Caco-2 (cell line): ENCODE measurements around the gene SLPI. TPM values are rescaled to one million over a fixed set of nuclear protein-coding genes. Genes with fewer than 3 reads are reported as not detected.

Source experiments
- BruUV-seq: library from RNA; stranded (reverse); fragments of 400-500 nt; replicated peaks from 2 replicates; lab custom pipeline; 2021; lab: Mats Ljungman, UMichigan
- CTCF ChIA-PET: fragments of 300-600 bp; sonication (Branson Sonifier 250); formaldehyde crosslinking; loops from one replicate; lab custom pipeline; 2022; ENCODE audit warnings: antibody characterized with exemption; lab: Charles Lee
- POLR2A ChIA-PET: fragments of 300-600 bp; sonication (Branson Sonifier 250); formaldehyde crosslinking; loops from one replicate; lab custom pipeline; 2022; ENCODE audit warnings: antibody characterized with exemption; lab: Charles Lee
- DNase-seq, 2 experiments: peaks; one replicate each; pipeline versions ENCODE4 v3.0.0 to v3.0.0-alpha.2; 2020 to 2022
- H3K27me3 ChIP-seq: replicated peaks from 2 replicates; pipeline ENCODE4 v1.6.0; 2011; ENCODE audit warnings: low read length; ENCODE audit not compliant: control insufficient read depth, insufficient read depth
- H3K36me3 ChIP-seq: 2 replicates; pipeline ENCODE4 v1.5.1; 2011; ENCODE audit warnings: low read length; ENCODE audit not compliant: control insufficient read depth, insufficient read depth
- H3K4me1 ChIP-seq: fragments of 250-450 bp; sonication (Bioruptor Pico); 2 replicates; pipeline ENCODE4 v1.5.1; 2020; ENCODE audit warnings: mild to moderate bottlenecking
- H3K4me3 ChIP-seq: 2 replicates; pipeline ENCODE4 v1.5.1; 2011; ENCODE audit warnings: low read depth, mild to moderate bottlenecking, control low read depth, low read length
- H3K9me3 ChIP-seq: fragments of 250-450 bp; sonication (Bioruptor Pico); 2 replicates; pipeline ENCODE4 v1.5.1; 2020; ENCODE audit warnings: mild to moderate bottlenecking, moderate library complexity
- H3K27ac Mint-ChIP-seq: one replicate; pipeline ENCODE4 v1.8.0; 2022; ENCODE audit warnings: mixed read lengths; ENCODE audit not compliant: unreplicated experiment
- H3K27me3 Mint-ChIP-seq: one replicate; pipeline ENCODE4 v1.8.0; 2022; ENCODE audit warnings: mixed read lengths; ENCODE audit not compliant: insufficient read depth, unreplicated experiment
- H3K36me3 Mint-ChIP-seq: one replicate; pipeline ENCODE4 v1.8.0; 2022; ENCODE audit warnings: mild to moderate bottlenecking, mixed read lengths; ENCODE audit not compliant: insufficient read depth, unreplicated experiment
- H3K4me1 Mint-ChIP-seq: one replicate; pipeline ENCODE4 v1.8.0; 2022; ENCODE audit warnings: low read depth, mixed read lengths; ENCODE audit not compliant: unreplicated experiment
- H3K4me3 Mint-ChIP-seq: one replicate; pipeline ENCODE4 v1.8.0; 2022; ENCODE audit warnings: mild to moderate bottlenecking, moderate library complexity, mixed read lengths; ENCODE audit not compliant: unreplicated experiment
- H3K9me3 Mint-ChIP-seq: one replicate; pipeline ENCODE4 v1.8.0; 2022; ENCODE audit warnings: mixed read lengths; ENCODE audit not compliant: unreplicated experiment
- intact Hi-C: fragments of 100-400 bp; cut with micrococcal nuclease; formaldehyde crosslinking; loops from one replicate; pipeline ENCODE4 v1.10.0; 2022; ENCODE audit not compliant: unreplicated experiment
- total RNA-seq: library from RNA; stranded (reverse); gene quantifications from 2 replicates; pipeline ENCODE4 v1.2.3, GENCODE V29; 2022
- TF ChIP-seq, protein P1 (sequence below), 2 experiments: fragments of 200-600 bp in 1 of 2; IDR thresholded peaks; 1 replicate in 1 of 2; 2 replicates in 1 of 2; pipeline versions ENCODE4 v1.5.1 to v1.8.0; 2011 to 2022; ENCODE audit warnings: antibody characterized with exemption in 1 of 2, control low read depth in 1 of 2, inconsistent platforms in 1 of 2, low read depth in 1 of 2, low read length in 1 of 2, mild to moderate bottlenecking in 1 of 2, moderate library complexity in 1 of 2; ENCODE audit not compliant: insufficient read depth in 1 of 2, severe bottlenecking in 1 of 2, unreplicated experiment in 1 of 2

SLPI gene
- total RNA-seq, 1 experiment from 2014 or later: 3.0 TPM

DNA sequence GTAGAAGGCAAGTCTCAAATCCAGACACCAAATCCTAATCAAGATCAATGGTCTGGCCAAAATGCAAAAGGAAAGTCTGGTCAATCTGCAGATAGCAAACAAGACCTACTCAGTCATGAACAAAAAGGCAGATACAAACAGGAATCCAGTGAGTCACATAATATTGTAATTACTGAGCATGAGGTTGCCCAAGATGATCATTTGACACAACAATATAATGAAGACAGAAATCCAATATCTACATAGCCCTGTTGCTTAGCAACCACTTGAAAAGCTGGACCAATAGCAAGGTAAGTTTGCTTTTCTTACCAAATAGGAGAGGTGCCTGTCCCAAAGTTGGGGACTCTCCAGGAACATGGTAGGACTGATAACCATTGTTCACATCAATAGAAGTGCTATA lies 31.2 kb downstream of the SLPI start:
- H3K4me3 ChIP-seq: no peak overlapping the region
- BruUV-seq: no TSS peak
- intact Hi-C loops: no loop called here
- ChIA-PET CTCF (no interaction called here), POLR2A (no interaction called here)
- Mint-ChIP-seq H3K4me1 (no peaks in the 10 kb centered on the region), H3K36me3 (no peaks in the 10 kb centered on the region), H3K4me3 (no peak overlapping the region), H3K27me3 (peaks cover 28% of the 10 kb centered on the region), H3K27ac (no peak overlapping the region), H3K9me3 (no peaks in the 10 kb centered on the region)
- no peaks in the 10 kb centered on the region for H3K36me3 ChIP-seq
- no peak for DNase-seq
- H3K27me3 ChIP-seq: no peaks in the 10 kb centered on the region; the same call in 1 of the 2 replicates
- H3K4me1 ChIP-seq: 0 out of 2 replicates have a peak, but pooled peaks cover 6% of the 10 kb centered on the region
- no peaks in the 10 kb centered on the region for H3K9me3 ChIP-seq
- TF ChIP-seq, protein P1, sequence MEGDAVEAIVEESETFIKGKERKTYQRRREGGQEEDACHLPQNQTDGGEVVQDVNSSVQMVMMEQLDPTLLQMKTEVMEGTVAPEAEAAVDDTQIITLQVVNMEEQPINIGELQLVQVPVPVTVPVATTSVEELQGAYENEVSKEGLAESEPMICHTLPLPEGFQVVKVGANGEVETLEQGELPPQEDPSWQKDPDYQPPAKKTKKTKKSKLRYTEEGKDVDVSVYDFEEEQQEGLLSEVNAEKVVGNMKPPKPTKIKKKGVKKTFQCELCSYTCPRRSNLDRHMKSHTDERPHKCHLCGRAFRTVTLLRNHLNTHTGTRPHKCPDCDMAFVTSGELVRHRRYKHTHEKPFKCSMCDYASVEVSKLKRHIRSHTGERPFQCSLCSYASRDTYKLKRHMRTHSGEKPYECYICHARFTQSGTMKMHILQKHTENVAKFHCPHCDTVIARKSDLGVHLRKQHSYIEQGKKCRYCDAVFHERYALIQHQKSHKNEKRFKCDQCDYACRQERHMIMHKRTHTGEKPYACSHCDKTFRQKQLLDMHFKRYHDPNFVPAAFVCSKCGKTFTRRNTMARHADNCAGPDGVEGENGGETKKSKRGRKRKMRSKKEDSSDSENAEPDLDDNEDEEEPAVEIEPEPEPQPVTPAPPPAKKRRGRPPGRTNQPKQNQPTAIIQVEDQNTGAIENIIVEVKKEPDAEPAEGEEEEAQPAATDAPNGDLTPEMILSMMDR (IDR thresholded peaks at IDR 0.05; ENCODE audit: insufficient read depth in 1 of 2, low read depth in 1 of 2, low read length in 1 of 2, severe bottlenecking in 1 of 2, unreplicated experiment in 1 of 2): no peak

DNA sequence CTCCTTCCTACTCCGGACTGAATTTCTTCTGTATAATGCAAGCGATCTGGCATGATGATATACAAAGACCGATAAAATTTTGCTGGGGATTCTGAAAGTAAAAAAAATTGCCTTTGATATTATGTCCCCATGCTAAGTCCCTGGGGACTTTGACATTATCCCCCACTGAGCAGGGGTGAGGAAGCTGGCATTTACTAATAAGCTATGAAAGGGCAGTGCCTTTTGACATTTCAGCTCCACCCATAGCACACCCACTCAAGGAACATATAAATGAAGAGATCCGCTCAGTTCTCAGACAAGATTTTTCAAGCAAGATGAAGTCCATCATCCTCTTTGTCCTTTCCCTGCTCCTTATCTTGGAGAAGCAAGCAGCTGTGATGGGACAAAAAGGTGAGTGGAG lies 33.3 kb downstream of the SLPI start, which contains the start of gene SEMG2:
Gene SEMG2 (plus strand): TSS at position 298 of the 400 bp plus-strand sequence. CDS start 17 bp downstream, at position 315.
- Mint-ChIP-seq H3K4me1 (no peaks in the 10 kb centered on the region), H3K4me3 (no peak within 1 kb of the TSS), H3K27me3 (peaks cover 29% of the 10 kb centered on the region), H3K9me3 (no peaks in the 10 kb centered on the region), H3K36me3 (no peaks in the 10 kb centered on the region), H3K27ac (no peak within 1 kb of the TSS)
- H3K4me3 ChIP-seq: no peak within 1 kb of the TSS
- TF ChIP-seq, protein P1 (IDR thresholded peaks at IDR 0.05; ENCODE audit: insufficient read depth in 1 of 2, low read depth in 1 of 2, low read length in 1 of 2, severe bottlenecking in 1 of 2, unreplicated experiment in 1 of 2): no peak
- no peak for DNase-seq
- 0 out of 2 replicates have a peak, but pooled peaks cover 6% of the 10 kb centered on the region for H3K4me1 ChIP-seq
- POLR2A ChIA-PET: no interaction called here
- intact Hi-C loops: no loop called here
- no peaks in the 10 kb centered on the region for H3K9me3 ChIP-seq
- no peaks in the 10 kb centered on the region for H3K36me3 ChIP-seq
- BruUV-seq: no TSS peak
- CTCF ChIA-PET: interaction anchor here (1.0 kb wide), 1 partner anchor 109 kb away, joined by 3 read pairs; no protein-coding TSS in a partner anchor
- no peaks in the 10 kb centered on the region; the same call in 1 of the 2 replicates for H3K27me3 ChIP-seq

DNA sequence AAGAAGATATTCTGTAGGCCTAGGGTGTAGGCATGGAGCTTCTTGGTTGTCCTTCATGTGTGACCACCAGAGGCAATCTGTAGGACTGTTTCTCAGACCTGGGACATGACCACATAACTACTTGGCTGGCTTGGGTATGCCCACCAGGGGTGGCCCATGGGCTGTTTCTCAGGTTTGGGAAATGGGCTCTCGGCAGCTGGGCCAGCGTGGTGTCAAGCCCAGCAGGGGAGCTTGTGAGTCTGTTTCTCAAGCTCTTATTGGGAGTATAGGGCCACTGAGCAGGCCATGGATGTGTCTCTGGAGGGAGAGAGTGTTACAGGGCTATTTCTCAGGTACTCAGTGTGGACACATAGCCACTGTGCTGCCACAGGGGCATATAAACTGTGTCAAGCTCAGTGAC lies 35.7 kb downstream of the SLPI start:
- ChIA-PET CTCF (interaction anchor here (0.6 kb wide), 1 partner anchor 11 kb away, joined by 4 read pairs; no protein-coding TSS in a partner anchor), POLR2A (no interaction called here)
- DNase-seq: no peak
- TF ChIP-seq, protein P1 (IDR thresholded peaks at IDR 0.05; ENCODE audit: insufficient read depth in 1 of 2, low read depth in 1 of 2, low read length in 1 of 2, severe bottlenecking in 1 of 2, unreplicated experiment in 1 of 2): no peak
- Mint-ChIP-seq H3K27ac (no peak overlapping the region), H3K4me1 (no peaks in the 10 kb centered on the region), H3K9me3 (no peaks in the 10 kb centered on the region), H3K36me3 (no peaks in the 10 kb centered on the region), H3K27me3 (peaks cover 35% of the 10 kb centered on the region), H3K4me3 (no peak overlapping the region)
- Histone ChIP-seq H3K4me1 (0 out of 2 replicates have a peak, but pooled peaks cover 6% of the 10 kb centered on the region), H3K27me3 (no peaks in the 10 kb centered on the region; the same call in 1 of the 2 replicates), H3K36me3 (no peaks in the 10 kb centered on the region), H3K9me3 (no peaks in the 10 kb centered on the region), H3K4me3 (no peak overlapping the region)
- BruUV-seq: no TSS peak
- intact Hi-C loops: no loop called here
